IMR-90 (cell line): ENCODE measurements around the gene INIP. TPM values are rescaled to one million over a fixed set of nuclear protein-coding genes. Genes with fewer than 3 reads are reported as not detected.

Experiments
- ATAC-seq: fragments of 200-7000 bp; cut with Tn5 transposase; 2 replicates; pipeline ENCODE4 v1.9.1; 2020; ENCODE audit warnings: low read depth, mild to moderate bottlenecking, moderate library complexity
- BruUV-seq: library from RNA; stranded (reverse); fragments of 400-500 nt; replicated peaks from 2 replicates; lab custom pipeline; 2021; lab: Mats Ljungman, UMichigan
- CTCF ChIA-PET: fragments of 300-600 bp; formaldehyde crosslinking; extraction: SDS; loops from one replicate; lab custom pipeline; 2021; ENCODE audit warnings: antibody characterized with exemption; lab: Yijun Ruan, JAX
- POLR2A ChIA-PET: fragments of 300-600 bp; sonication (Branson Sonifier 250); formaldehyde crosslinking; loops from one replicate; lab custom pipeline; 2022; ENCODE audit warnings: antibody characterized with exemption; ENCODE audit not compliant: unreplicated experiment; lab: Charles Lee
- DNase-seq: peaks from one replicate; pipeline ENCODE4 v3.0.0; 2013
- H2AFZ ChIP-seq: replicated peaks from 2 replicates; pipeline ENCODE3; 2013; ENCODE audit warnings: low read length, mild to moderate bottlenecking; ENCODE audit not compliant: poor library complexity
- H2AK5ac ChIP-seq: 2 replicates; pipeline ENCODE4 v1.6.1; 2013; ENCODE audit warnings: low read depth, low read length, inconsistent platforms
- H2AK9ac ChIP-seq: replicated peaks from 2 replicates; pipeline ENCODE3; 2013; ENCODE audit warnings: mild to moderate bottlenecking, low read depth, low read length, moderate library complexity; ENCODE audit not compliant: poor library complexity
- H2BK120ac ChIP-seq: 2 replicates; pipeline ENCODE4 v1.6.1; 2013; ENCODE audit warnings: low read depth, low read length, inconsistent platforms
- H2BK15ac ChIP-seq: 3 replicates; pipeline ENCODE4 v1.6.1; 2013; ENCODE audit warnings: low read depth, low read length, inconsistent platforms
- H2BK20ac ChIP-seq: 2 replicates; pipeline ENCODE4 v1.6.1; 2013; ENCODE audit warnings: low read depth, mild to moderate bottlenecking, inconsistent platforms, low read length, moderate library complexity
- H2BK5ac ChIP-seq: 2 replicates; pipeline ENCODE4 v1.6.1; 2013; ENCODE audit warnings: mild to moderate bottlenecking, low read depth, low read length, inconsistent platforms; ENCODE audit not compliant: poor library complexity, severe bottlenecking
- H3K14ac ChIP-seq: replicated peaks from 2 replicates; pipeline ENCODE4 v1.6.1; 2013; ENCODE audit warnings: low read depth, low read length, inconsistent platforms
- H3K18ac ChIP-seq: 2 replicates; pipeline ENCODE4 v1.6.1; 2013; ENCODE audit warnings: low read depth, low read length, control low read depth
- H3K23ac ChIP-seq: 2 replicates; pipeline ENCODE4 v1.6.1; 2013; ENCODE audit warnings: low read depth, low read length, inconsistent platforms
- H3K27ac ChIP-seq: 2 replicates; pipeline ENCODE4 v1.5.1; 2013; ENCODE audit warnings: mild to moderate bottlenecking, control low read depth, low read length; ENCODE audit not compliant: insufficient read depth
- H3K27me3 ChIP-seq: 2 replicates; pipeline ENCODE4 v1.6.1; 2013; ENCODE audit warnings: low read length; ENCODE audit not compliant: control insufficient read depth, insufficient read depth
- H3K36me3 ChIP-seq: 2 replicates; pipeline ENCODE4 v1.6.1; 2013; ENCODE audit warnings: low read length, mixed read lengths; ENCODE audit not compliant: control insufficient read depth, insufficient read depth
- H3K4ac ChIP-seq: 2 replicates; pipeline ENCODE4 v1.6.1; 2013; ENCODE audit warnings: low read depth, low read length, inconsistent platforms
- H3K4me1 ChIP-seq: 2 replicates; pipeline ENCODE4 v1.6.1; 2013; ENCODE audit warnings: low read length, mixed read lengths; ENCODE audit not compliant: control insufficient read depth, insufficient read depth
- H3K4me2 ChIP-seq: 2 replicates; pipeline ENCODE4 v1.6.1; 2013; ENCODE audit warnings: low read depth, mild to moderate bottlenecking, control low read depth, low read length, moderate library complexity
- H3K4me3 ChIP-seq: 2 replicates; pipeline ENCODE4 v1.5.1; 2013; ENCODE audit warnings: low read depth, mild to moderate bottlenecking, control low read depth, low read length, moderate library complexity; ENCODE audit not compliant: insufficient read depth
- H3K56ac ChIP-seq: 2 replicates; pipeline ENCODE4 v1.6.1; 2013; ENCODE audit warnings: low read length, inconsistent platforms; ENCODE audit not compliant: insufficient read depth; ENCODE audit errors: extremely low read depth
- H3K79me1 ChIP-seq, 2 experiments: 2 replicates each; pipeline ENCODE4 v1.6.1; 2013; ENCODE audit warnings: low read length in 2 of 2, inconsistent platforms in 1 of 2, low read depth in 1 of 2
- H3K9ac ChIP-seq: 2 replicates; pipeline ENCODE4 v1.6.1; 2013; ENCODE audit warnings: low read depth, low read length, control low read depth
- H3K9me1 ChIP-seq: 2 replicates; pipeline ENCODE4 v1.6.1; 2013; ENCODE audit warnings: low read length, inconsistent platforms; ENCODE audit not compliant: insufficient read depth
- H3K9me3 ChIP-seq: 2 replicates; pipeline ENCODE4 v1.6.1; 2013; ENCODE audit warnings: low read length; ENCODE audit not compliant: control insufficient read depth, insufficient read depth
- H4K20me1 ChIP-seq: 2 replicates; pipeline ENCODE4 v1.6.1; 2013; ENCODE audit warnings: low read length, inconsistent platforms; ENCODE audit not compliant: insufficient read depth
- H4K5ac ChIP-seq: 2 replicates; pipeline ENCODE4 v1.6.1; 2013; ENCODE audit warnings: mild to moderate bottlenecking, low read depth, low read length, control low read depth
- H4K8ac ChIP-seq, 2 experiments: 2 replicates each; pipeline ENCODE4 v1.6.1; 2013; ENCODE audit warnings: low read depth in 2 of 2, low read length in 2 of 2, control low read depth in 1 of 2, inconsistent platforms in 1 of 2
- H4K91ac ChIP-seq: 2 replicates; pipeline ENCODE4 v1.6.1; 2013; ENCODE audit warnings: low read depth, low read length, inconsistent platforms; ENCODE audit not compliant: insufficient read depth
- CTCF ChIP-seq: conservative IDR thresholded peaks from 2 replicates; pipeline ENCODE4 v1.5.1; 2012; ENCODE audit warnings: mild to moderate bottlenecking, low read depth, low read length, improper control_type of control experiment
- ELK1 ChIP-seq: fragments of 150-350 bp; IDR thresholded peaks from 2 replicates; pipeline ENCODE4 v1.6.1; 2016; ENCODE audit warnings: low read depth, mild to moderate bottlenecking, low read length, moderate library complexity, borderline replicate concordance
- MAZ ChIP-seq: IDR thresholded peaks from 2 replicates; pipeline ENCODE4 v1.6.1; 2012; ENCODE audit warnings: low read depth, mild to moderate bottlenecking, low read length, improper control_type of control experiment, moderate library complexity, borderline replicate concordance
- NFE2L2 ChIP-seq: fragments of 150-350 bp; IDR thresholded peaks from 2 replicates; pipeline ENCODE4 v1.6.1; 2016; ENCODE audit warnings: low read depth, mild to moderate bottlenecking, low read length
- WGBS, 2 experiments: methylation state at CpG; one replicate each; pipeline versions ENCODE4 v1.1.5 to v1.1.7; 2013; ENCODE audit warnings: missing lambda C conversion rate in 2 of 2; ENCODE audit not compliant: insufficient read length in 1 of 2; ENCODE audit errors: extremely low coverage in 2 of 2; 5-methylcytosine and 5-hydroxymethylcytosine counted together
- dilution Hi-C: fragments of 300-500 bp; cut with HindIII; formaldehyde crosslinking; loops from one replicate; pipeline ENCODE4 v1.14.3; 2018; ENCODE audit warnings: low sequenced_read_pairs; ENCODE audit not compliant: unreplicated experiment
- in situ Hi-C: fragments of 300-500 bp; cut with MboI; formaldehyde crosslinking; loops from 3 replicates; pipeline ENCODE4 v1.14.3; 2019; ENCODE audit warnings: low sequenced_read_pairs, inconsistent platforms, mixed read lengths
- intact Hi-C: fragments of 100-400 bp; cut with micrococcal nuclease; formaldehyde crosslinking; loops from 2 replicates; pipeline ENCODE4 v1.10.0; 2022
- polyA plus RNA-seq, 3 experiments: library from polyadenylated mRNA; depleted of rRNA; stranded (reverse); fragments of >200 nt; gene quantifications; 2 replicates each; pipeline ENCODE4 v1.2.3, GENCODE V29; 2012; ENCODE audit warnings: low replicate concordance in 1 of 3
- total RNA-seq: library from RNA; depleted of rRNA; stranded (reverse); fragments of >200 nt; gene quantifications from 2 replicates; pipeline ENCODE4 v1.2.3, GENCODE V29; 2012

The INIP gene
- total and polyA plus RNA-seq, 2 of the 4 experiments (the other 2 are of a cell fraction) = 11.1 to 15.4 TPM

- H2AK9ac ChIP-seq = no peak overlapping the region
- peaks cover 1% of the 10 kb centered on the region; the same call in 1 of the 2 replicates for H3K36me3 ChIP-seq
- intact Hi-C loops (loop anchor here (5.0 to 10.0 kb wide), 3 partner anchors 192 to 620 kb away; partner anchors contain the start of gene HSDL2), dilution Hi-C loops (no loop called here), in situ Hi-C loops (loop anchor here (25.0 kb wide), 2 partner anchors 625 to 950 kb away; no protein-coding TSS in a partner anchor)
- no peak overlapping the region for H4K5ac ChIP-seq
- ATAC-seq (no peak), DNase-seq (no peak)
- no peak overlapping the region for H3K23ac ChIP-seq
- no peak overlapping the region for H4K91ac ChIP-seq
- H3K9me1 ChIP-seq = no peaks in the 10 kb centered on the region
- POLR2A ChIA-PET = no interaction called here
- H2BK15ac ChIP-seq = no peak overlapping the region
- CTCF ChIA-PET = no interaction called here
- H2AFZ ChIP-seq = no peak overlapping the region
- H3K27ac ChIP-seq = no peak overlapping the region
- H3K4me3 ChIP-seq = no peak overlapping the region
- no peak overlapping the region for H3K18ac ChIP-seq
- no peaks in the 10 kb centered on the region for H4K20me1 ChIP-seq
- H2BK20ac ChIP-seq = no peak overlapping the region
- no peak overlapping the region for H3K9ac ChIP-seq
- H3K56ac ChIP-seq = no peak overlapping the region
- no peak overlapping the region for H3K14ac ChIP-seq
- no peaks in the 10 kb centered on the region for H3K27me3 ChIP-seq
- TF ChIP-seq ELK1 (no peak), NFE2L2 (no peak), CTCF (no peak), MAZ (no peak)
- no peak overlapping the region for H2BK5ac ChIP-seq
- H3K4ac ChIP-seq = no peak overlapping the region
- H3K9me3 ChIP-seq = no peaks in the 10 kb centered on the region
- no peak overlapping the region for H4K8ac ChIP-seq
- no peak overlapping the region for H3K4me2 ChIP-seq
- no peak overlapping the region for H2AK5ac ChIP-seq
- no CpG with 5 or more reads among the region's 3 CpGs for WGBS, 2 experiments
- H2BK120ac ChIP-seq = no peak overlapping the region
- no peaks in the 10 kb centered on the region for H3K4me1 ChIP-seq
- H3K79me1 ChIP-seq = peaks cover 17 to 25% of the 10 kb centered on the region in 2 experiments
- BruUV-seq = no TSS peak
Measured at GRCh38 chr9:112712678-112713077, 5.2 kb downstream of the INIP start.
